ENCODE data around the gene EXD3. TPM values are rescaled to one million over a fixed set of nuclear protein-coding genes. Genes with fewer than 3 reads are reported as not detected.

EXD3 gene
- total RNA-seq, 3 donors from 2014 or later, result 7.7 to 28.7 (median 20.6) TPM

DNA sequence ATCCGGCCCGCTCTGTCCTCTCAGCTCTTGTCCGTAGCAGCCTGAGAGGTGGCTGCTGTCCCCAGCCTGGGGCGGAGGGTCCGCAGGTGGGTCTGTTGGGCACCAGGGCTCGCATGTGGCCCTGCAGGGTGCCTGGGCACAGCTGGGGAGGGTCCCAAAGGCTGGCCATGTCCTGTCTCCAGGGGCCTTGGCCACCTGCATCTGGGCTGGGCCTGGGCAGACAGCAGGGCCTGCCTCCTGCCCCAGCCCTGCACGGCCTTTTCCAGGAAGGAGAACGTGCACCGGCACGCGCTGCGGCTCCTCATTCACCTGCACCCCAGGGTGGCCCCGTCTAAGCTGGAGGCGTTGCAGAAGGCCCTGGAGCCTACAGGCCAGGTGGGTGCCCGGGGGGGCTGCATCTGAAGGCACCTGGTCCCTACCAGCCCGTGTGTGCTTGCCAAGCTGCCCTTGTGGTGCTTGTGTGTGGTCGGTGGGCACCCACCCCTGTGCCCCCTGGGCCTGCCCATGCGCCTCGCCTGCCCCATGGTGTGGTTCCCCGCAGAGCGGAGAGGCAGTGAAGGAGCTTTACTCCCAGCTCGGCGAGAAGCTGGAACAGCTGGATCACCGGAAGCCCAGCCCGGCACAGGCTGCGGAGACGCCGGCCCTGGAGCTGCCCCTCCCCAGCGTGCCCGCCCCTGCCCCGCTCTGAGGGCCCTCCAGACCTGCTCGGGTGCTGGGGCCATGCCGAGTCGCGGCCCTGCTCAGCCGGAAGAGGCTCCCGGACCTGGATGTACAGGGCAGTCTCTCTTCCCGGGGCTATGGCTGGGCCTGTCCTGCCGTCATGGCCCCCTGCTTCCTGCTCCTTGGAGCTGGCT, 150.5 kb downstream of the EXD3 start:
- peaks cover 0 to 3% of the 10 kb centered on the region in 2 donors for H3K4me1 ChIP-seq
- TF ChIP-seq POLR2A (IDR thresholded peaks at IDR 0.05) (no peak), POLR2AphosphoS5 (IDR thresholded peaks at IDR 0.05) (no peak), CTCF (IDR thresholded peaks at IDR 0.05) (no peak)
- H3K36me3 ChIP-seq, result peaks cover 5% of the 10 kb centered on the region
- no peaks in the 10 kb centered on the region for H3K9me3 ChIP-seq
- intact Hi-C loops (cut with DNase I; ENCODE audit: low total_unique reads), result no loop called here
- no peaks in the 10 kb centered on the region for H3K27me3 ChIP-seq
- peak overlapping the region; percentile 48 to 68 for H3K27ac ChIP-seq
- DNase-seq (ENCODE audit: low spot score in 2 of 2), result no peak
- no peak overlapping the region for H3K4me3 ChIP-seq

DNA sequence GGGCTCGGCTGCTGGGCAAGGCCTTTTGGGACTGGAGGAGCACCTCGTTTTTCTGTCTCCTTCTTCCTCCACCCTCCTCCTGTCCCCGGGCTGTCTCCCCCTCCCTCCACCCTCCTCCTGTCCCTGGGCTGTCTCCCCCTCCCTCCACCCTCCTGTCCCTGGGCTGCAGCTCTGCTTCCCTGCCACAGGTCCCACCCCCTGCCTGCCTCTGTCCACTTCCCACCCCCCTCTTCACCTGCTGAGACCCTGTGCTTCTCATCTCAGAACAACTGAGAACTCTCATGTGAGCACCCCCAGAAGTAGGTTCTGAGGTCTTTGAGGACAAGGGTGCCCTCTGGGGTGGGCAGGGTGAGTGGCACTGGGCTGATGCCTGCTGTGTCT, 151.3 kb downstream of the EXD3 start:
- TF ChIP-seq CTCF (IDR thresholded peaks at IDR 0.05) (no peak), POLR2AphosphoS5 (IDR thresholded peaks at IDR 0.05) (no peak), POLR2A (IDR thresholded peaks at IDR 0.05) (no peak)
- intact Hi-C loops (cut with DNase I; ENCODE audit: low total_unique reads), result no loop called here
- H3K27ac ChIP-seq, result peak overlapping the region; percentile 48 to 68
- DNase-seq (ENCODE audit: low spot score in 2 of 2), result no peak
- H3K4me3 ChIP-seq, result no peak overlapping the region
- H3K9me3 ChIP-seq, result no peaks in the 10 kb centered on the region
- peaks cover 0 to 3% of the 10 kb centered on the region in 2 donors for H3K4me1 ChIP-seq
- H3K36me3 ChIP-seq, result peaks cover 5% of the 10 kb centered on the region
- H3K27me3 ChIP-seq, result no peaks in the 10 kb centered on the region

DNA sequence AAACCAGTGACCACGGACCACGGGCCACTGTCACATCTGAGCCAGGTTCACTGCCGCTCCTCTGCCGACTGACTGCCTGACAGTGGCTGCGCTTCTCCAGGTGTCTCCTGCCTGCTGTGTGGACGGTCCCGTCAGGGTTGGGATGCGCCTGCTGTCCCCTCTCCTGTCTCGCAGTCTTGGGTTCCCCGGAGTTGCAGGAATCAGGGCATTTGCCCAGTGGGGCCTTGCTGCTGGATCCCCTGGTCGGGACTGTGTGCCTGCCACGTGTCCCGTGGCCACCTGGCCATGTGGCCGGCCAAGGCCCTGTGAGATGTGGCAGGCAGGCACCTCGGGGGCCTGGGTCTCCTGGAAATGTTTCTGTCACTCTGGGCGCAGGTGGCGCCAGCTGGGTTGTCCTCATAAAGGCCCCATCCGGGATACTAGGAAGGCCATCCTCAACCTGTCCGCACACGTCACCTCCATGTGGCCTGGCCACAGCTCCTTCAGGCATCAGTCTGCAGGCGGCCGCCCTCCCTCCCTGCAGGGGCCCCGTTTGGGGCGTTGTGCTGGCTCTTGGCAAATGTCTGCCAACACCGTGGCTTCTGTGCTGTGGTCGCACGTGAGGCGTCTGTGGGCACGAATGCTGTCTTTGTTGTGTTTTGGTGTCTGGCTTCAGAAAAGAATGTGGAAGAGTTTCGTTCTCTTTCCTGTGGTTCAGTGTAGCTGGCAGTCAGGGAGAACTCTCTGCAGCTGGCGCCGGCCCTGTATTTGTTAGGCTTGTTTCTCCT, 151.8 kb downstream of the EXD3 start:
- DNase-seq (ENCODE audit: low spot score in 2 of 2), result peak in 1 of 2 donors; percentile 71
- H3K4me1 ChIP-seq, result peaks cover 0 to 3% of the 10 kb centered on the region in 2 donors

DNA sequence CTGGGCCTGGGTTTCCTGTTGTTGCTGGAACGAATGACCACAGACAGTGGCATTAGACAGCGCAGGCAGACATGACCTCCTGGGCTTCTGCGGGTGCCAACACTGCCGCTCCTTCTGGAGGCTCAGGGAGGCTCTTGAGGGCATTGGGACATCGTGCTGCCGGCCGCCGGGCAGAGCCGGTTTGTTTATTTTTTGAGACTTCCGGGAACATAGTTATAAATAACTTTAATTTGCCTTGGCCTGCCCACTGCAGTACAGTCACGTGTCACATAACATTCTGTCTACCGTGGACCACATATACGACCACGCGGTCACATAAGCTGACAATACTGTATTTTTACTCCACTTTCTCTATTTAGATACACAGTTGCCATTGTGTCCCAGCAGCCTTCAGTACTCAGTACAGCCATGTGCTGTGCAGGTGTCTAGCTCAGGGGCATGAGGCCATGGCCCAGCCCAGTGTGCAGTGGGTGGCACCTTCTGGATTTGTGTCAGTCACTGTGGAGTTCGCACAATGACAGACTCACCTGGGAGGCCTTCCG, 153.7 kb downstream of the EXD3 start:
- H3K9me3 ChIP-seq, result no peaks in the 10 kb centered on the region
- peaks cover 5% of the 10 kb centered on the region for H3K36me3 ChIP-seq
- peaks cover 0 to 3% of the 10 kb centered on the region in 2 donors for H3K4me1 ChIP-seq
- H3K4me3 ChIP-seq, result no peak overlapping the region
- no peaks in the 10 kb centered on the region for H3K27me3 ChIP-seq
- TF ChIP-seq POLR2AphosphoS5 (IDR thresholded peaks at IDR 0.05) (peak in 2 of 3 donors; percentile 6 to 31), CTCF (IDR thresholded peaks at IDR 0.05) (no peak), POLR2A (IDR thresholded peaks at IDR 0.05) (no peak)
- peak overlapping the region; percentile 71 to 84 for H3K27ac ChIP-seq
- intact Hi-C loops (cut with DNase I; ENCODE audit: low total_unique reads), result loop anchor here (1.0 kb wide), 1 partner anchor 32 kb away; no protein-coding TSS in a partner anchor
- DNase-seq (ENCODE audit: low spot score in 2 of 2), result peak in 1 of 2 donors; percentile 64

More for the DNA sequence above, 151.8 kb downstream of the EXD3 start:
- intact Hi-C loops (cut with DNase I; ENCODE audit: low total_unique reads), result no loop called here
- Histone ChIP-seq H3K9me3 (no peaks in the 10 kb centered on the region), H3K4me3 (no peak overlapping the region), H3K36me3 (peaks cover 5% of the 10 kb centered on the region), H3K27ac (peak overlapping the region; percentile 54 to 68), H3K27me3 (no peaks in the 10 kb centered on the region)
- TF ChIP-seq CTCF (IDR thresholded peaks at IDR 0.05) (no peak), POLR2AphosphoS5 (IDR thresholded peaks at IDR 0.05) (peak in 1 of 3 donors; percentile 43), POLR2A (IDR thresholded peaks at IDR 0.05) (no peak)

Measured in breast epithelium (tissue), 4 donors.